ENCODE measurements around the gene SYNPO. TPM values are rescaled to one million over a fixed set of nuclear protein-coding genes. Genes with fewer than 3 reads are reported as not detected.

Gene SYNPO
- total RNA-seq, 2 donors from 2014 or later, result 4.2 to 4.5 TPM

DNA sequence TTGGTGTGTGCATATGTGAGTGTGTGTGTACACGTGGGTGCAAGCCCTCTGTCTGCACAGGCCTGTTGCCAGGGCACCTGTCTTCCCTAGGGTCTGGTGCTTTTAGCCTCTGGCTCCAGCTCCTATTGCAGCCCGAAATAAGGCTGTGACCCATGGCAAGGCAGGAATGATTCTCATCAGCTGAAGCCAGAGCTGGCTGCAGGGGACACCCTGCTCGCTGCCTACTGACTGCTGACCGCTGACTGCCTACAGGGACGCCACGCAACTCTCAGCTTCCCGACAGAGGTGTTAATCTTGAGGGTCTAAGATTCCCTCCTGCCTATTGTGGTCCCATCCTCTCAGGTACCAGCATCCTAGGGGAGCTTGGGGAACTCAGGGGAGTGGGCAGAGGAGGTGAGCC lies 20.6 kb downstream of the SYNPO start, which contains the start of gene MYOZ3:
Gene MYOZ3 (plus strand): TSS at position 166 of the 400 bp plus-strand sequence. CDS start 1,691 bp downstream, outside the sequence.
- Mint-ChIP-seq H3K27ac (peak within 1 kb of the TSS; percentile 86), H3K4me1 (peaks cover 35% of the 10 kb centered on the region), H3K36me3 (ENCODE audit: low read depth) (peaks cover 4% of the 10 kb centered on the region), H3K4me3 (peak within 1 kb of the TSS; percentile 40), H3K9me3 (no peaks in the 10 kb centered on the region), H3K27me3 (ENCODE audit: insufficient read depth) (peaks cover 4% of the 10 kb centered on the region)
- peak; percentile 71 for DNase-seq
- no peak for TF ChIP-seq CTCF (conservative IDR thresholded peaks at IDR 0.05)
- no peaks in the 10 kb centered on the region for H3K9me3 ChIP-seq (ENCODE audit: control insufficient read depth, low read length)
- no peaks in the 10 kb centered on the region for H3K36me3 ChIP-seq (ENCODE audit: control insufficient read depth, insufficient read depth, low read length)
- no peak within 1 kb of the TSS for H3K9ac ChIP-seq (ENCODE audit: extremely low read depth, low read length, poor library complexity, severe bottlenecking)
- H3K4me3 ChIP-seq (ENCODE audit: low read length), result peak within 1 kb of the TSS; percentile 46
- peaks cover 15% of the 10 kb centered on the region for H3K4me1 ChIP-seq (ENCODE audit: control insufficient read depth, insufficient read depth, low read length)
- no peaks in the 10 kb centered on the region for H3K27me3 ChIP-seq (ENCODE audit: control insufficient read depth, insufficient read depth, low read length, poor library complexity, severe bottlenecking)
- WGBS, 2 experiments (ENCODE audit: insufficient coverage in 1 of 2, insufficient read length in 1 of 2), result 44 to 74% methylated on average over 3 to 7 of the region's 7 CpGs
- no peak within 1 kb of the TSS for H3K27ac ChIP-seq (ENCODE audit: low read depth, low read length)

GRCh38 chr5:150661821-150662596 lies 21.5 kb downstream of the SYNPO start:
- Histone ChIP-seq H3K4me1 (ENCODE audit: control insufficient read depth, insufficient read depth, low read length) (peaks cover 15% of the 10 kb centered on the region), H3K4me3 (ENCODE audit: low read length) (no peak overlapping the region), H3K9me3 (ENCODE audit: control insufficient read depth, low read length) (no peaks in the 10 kb centered on the region), H3K9ac (ENCODE audit: extremely low read depth, low read length, poor library complexity, severe bottlenecking) (no peak overlapping the region), H3K27ac (ENCODE audit: low read depth, low read length) (no peak overlapping the region), H3K27me3 (ENCODE audit: control insufficient read depth, insufficient read depth, low read length, poor library complexity, severe bottlenecking) (no peaks in the 10 kb centered on the region), H3K36me3 (ENCODE audit: control insufficient read depth, insufficient read depth, low read length) (no peaks in the 10 kb centered on the region)
- peaks cover 4% of the 10 kb centered on the region for H3K27me3 Mint-ChIP-seq (ENCODE audit: insufficient read depth)
- DNase-seq, result no peak
- H3K36me3 Mint-ChIP-seq (ENCODE audit: low read depth), result peaks cover 4% of the 10 kb centered on the region
- TF ChIP-seq CTCF (conservative IDR thresholded peaks at IDR 0.05), result no peak
- peak overlapping the region; percentile 40 for H3K4me3 Mint-ChIP-seq
- no peaks in the 10 kb centered on the region for H3K9me3 Mint-ChIP-seq
- no peak overlapping the region for H3K27ac Mint-ChIP-seq
- WGBS, 2 experiments (ENCODE audit: insufficient coverage in 1 of 2, insufficient read length in 1 of 2), result 95 to 97% methylated on average over 8 to 10 of the region's 10 CpGs
- peaks cover 35% of the 10 kb centered on the region for H3K4me1 Mint-ChIP-seq

DNA sequence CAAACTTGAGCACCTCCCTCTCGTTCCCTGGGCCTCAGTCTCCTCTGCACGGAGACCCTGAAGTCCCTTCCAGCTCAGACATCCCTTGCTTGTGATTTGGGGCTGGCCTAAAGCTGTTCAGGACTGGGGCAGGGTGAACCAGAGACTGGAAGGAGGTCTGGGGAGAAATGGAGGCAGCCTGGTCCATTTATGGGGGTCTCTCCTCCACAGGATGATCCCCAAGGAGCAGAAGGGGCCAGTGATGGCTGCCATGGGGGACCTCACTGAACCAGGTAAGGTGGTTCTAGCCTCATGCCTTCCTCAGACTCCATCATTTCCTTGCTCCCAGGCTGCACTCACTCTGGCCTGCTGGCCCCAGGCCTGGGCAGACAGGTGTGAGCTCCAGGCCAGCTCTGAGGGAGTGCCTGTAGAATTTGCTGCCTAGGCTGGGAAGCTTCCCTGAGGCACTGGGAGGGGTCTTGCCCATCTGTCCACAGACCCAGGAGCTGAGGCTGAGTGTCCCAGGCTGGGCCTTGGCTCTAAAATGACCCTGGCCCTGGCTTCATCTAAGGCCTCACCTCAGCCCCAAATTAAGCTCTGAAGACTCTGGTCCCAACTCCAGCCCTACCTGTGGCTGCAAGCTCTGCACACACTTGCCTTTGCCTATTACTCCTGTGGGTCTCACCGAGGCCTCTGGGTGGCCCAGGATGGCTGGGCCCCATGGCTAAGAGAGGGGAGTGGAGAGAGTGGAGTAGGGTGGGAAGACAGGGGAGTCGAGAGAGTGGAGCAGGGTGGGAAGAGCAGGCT lies 22.5 kb downstream of the SYNPO start:
- Histone ChIP-seq H3K27me3 (ENCODE audit: control insufficient read depth, insufficient read depth, low read length, poor library complexity, severe bottlenecking) (no peaks in the 10 kb centered on the region), H3K9me3 (ENCODE audit: control insufficient read depth, low read length) (no peaks in the 10 kb centered on the region), H3K36me3 (ENCODE audit: control insufficient read depth, insufficient read depth, low read length) (no peaks in the 10 kb centered on the region), H3K4me3 (ENCODE audit: low read length) (no peak overlapping the region), H3K4me1 (ENCODE audit: control insufficient read depth, insufficient read depth, low read length) (peaks cover 15% of the 10 kb centered on the region), H3K27ac (ENCODE audit: low read depth, low read length) (no peak overlapping the region), H3K9ac (ENCODE audit: extremely low read depth, low read length, poor library complexity, severe bottlenecking) (no peak overlapping the region)
- Mint-ChIP-seq H3K4me3 (no peak overlapping the region), H3K9me3 (no peaks in the 10 kb centered on the region), H3K27me3 (ENCODE audit: insufficient read depth) (peaks cover 4% of the 10 kb centered on the region), H3K27ac (no peak overlapping the region), H3K4me1 (peaks cover 30% of the 10 kb centered on the region), H3K36me3 (ENCODE audit: low read depth) (peaks cover 4% of the 10 kb centered on the region)
- TF ChIP-seq CTCF (conservative IDR thresholded peaks at IDR 0.05), result peak; percentile 40
- DNase-seq, result no peak
- 88 to 94% methylated on average over 2 to 3 of the region's 4 CpGs for WGBS, 2 experiments (ENCODE audit: insufficient coverage in 1 of 2, insufficient read length in 1 of 2)
